DND-41 (cell line): Measurements from ENCODE around the gene RABGAP1.

Source experiments
- EZH2 ChIP-seq: IDR thresholded peaks from 3 replicates; pipeline ENCODE4 v1.6.1; 2012; ENCODE audit warnings: borderline replicate concordance, low read depth, mild to moderate bottlenecking, moderate library complexity, low read length, inconsistent platforms; ENCODE audit not compliant: severe bottlenecking
- TF ChIP-seq, protein P1 (sequence below): IDR thresholded peaks from 2 replicates; pipeline ENCODE4 v1.5.1; 2012; ENCODE audit warnings: borderline replicate concordance, low read length, moderate library complexity, mild to moderate bottlenecking; ENCODE audit not compliant: poor library complexity, severe bottlenecking; ENCODE audit errors: extremely low read depth

DNA sequence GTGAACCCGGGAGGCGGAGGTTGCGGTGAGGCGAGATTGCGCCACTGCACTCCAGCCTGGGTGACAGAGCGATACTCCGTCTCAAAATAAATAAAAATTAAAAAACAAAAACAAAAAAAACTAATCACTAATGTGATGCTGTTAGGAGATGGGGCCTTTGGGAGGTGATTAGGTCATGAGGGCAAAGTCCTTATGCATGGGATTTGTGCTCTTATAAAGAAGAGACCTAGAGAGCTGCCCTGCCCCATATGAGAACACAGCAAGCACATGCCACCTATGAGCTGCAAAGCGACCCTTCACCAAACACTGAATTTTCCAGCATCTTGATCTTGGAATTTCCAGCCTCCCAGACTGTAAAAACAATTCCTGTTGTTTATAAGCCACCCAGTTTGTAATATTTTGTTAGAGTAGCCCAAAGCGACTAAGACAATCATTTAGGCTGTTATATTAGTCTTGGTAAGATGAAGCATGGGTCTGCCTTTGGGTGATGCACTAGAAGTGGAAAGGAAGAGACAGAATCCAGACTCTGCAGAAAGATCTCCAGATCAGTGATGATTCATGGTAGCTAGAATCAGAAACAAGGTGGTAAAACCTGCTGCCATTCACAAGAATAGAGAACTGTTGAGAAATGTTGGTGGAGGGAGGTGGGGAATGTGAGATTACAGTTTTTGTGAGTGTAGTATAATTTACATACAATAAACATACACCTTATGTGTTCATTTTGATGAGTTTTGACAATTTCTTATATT is 118.8 kb downstream of the RABGAP1 start:
- TF ChIP-seq EZH2 = no peak
- TF ChIP-seq, protein P1, sequence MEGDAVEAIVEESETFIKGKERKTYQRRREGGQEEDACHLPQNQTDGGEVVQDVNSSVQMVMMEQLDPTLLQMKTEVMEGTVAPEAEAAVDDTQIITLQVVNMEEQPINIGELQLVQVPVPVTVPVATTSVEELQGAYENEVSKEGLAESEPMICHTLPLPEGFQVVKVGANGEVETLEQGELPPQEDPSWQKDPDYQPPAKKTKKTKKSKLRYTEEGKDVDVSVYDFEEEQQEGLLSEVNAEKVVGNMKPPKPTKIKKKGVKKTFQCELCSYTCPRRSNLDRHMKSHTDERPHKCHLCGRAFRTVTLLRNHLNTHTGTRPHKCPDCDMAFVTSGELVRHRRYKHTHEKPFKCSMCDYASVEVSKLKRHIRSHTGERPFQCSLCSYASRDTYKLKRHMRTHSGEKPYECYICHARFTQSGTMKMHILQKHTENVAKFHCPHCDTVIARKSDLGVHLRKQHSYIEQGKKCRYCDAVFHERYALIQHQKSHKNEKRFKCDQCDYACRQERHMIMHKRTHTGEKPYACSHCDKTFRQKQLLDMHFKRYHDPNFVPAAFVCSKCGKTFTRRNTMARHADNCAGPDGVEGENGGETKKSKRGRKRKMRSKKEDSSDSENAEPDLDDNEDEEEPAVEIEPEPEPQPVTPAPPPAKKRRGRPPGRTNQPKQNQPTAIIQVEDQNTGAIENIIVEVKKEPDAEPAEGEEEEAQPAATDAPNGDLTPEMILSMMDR = no peak
